CD14-positive monocyte (primary cell): Measurements from ENCODE around the gene UVRAG. TPM values are rescaled to one million over a fixed set of nuclear protein-coding genes. Genes with fewer than 3 reads are reported as not detected.

Experiments used
- DNase-seq, 3 donors: peaks; one replicate each; pipeline ENCODE4 v3.0.0-alpha.2; 2011 to 2022
- H2AFZ ChIP-seq: 2 replicates; pipeline ENCODE4 v1.6.0; 2012; ENCODE audit warnings: mild to moderate bottlenecking, low read depth, low read length, inconsistent platforms; ENCODE audit not compliant: insufficient read depth, poor library complexity, severe bottlenecking
- H3K27ac ChIP-seq, 2 donors: 1 replicate in 1 of 2; 2 replicates in 1 of 2; pipeline ENCODE4 v1.5.1; 2012 to 2013; ENCODE audit warnings: low read length in 2 of 2, control low read depth in 1 of 2, inconsistent platforms in 1 of 2, low read depth in 1 of 2, mild to moderate bottlenecking in 1 of 2
- H3K27me3 ChIP-seq, 2 donors: one replicate each; pipeline versions ENCODE4 v1.6.0 to v1.6.1; 2011 to 2013; ENCODE audit warnings: low read length in 2 of 2; ENCODE audit not compliant: control insufficient read depth in 2 of 2, insufficient read depth in 2 of 2
- H3K36me3 ChIP-seq, 2 donors: replicated peaks in 1 of 2; 1 replicate in 1 of 2; 2 replicates in 1 of 2; pipeline versions ENCODE4 v1.5.1 to v1.6.1; 2012 to 2013; ENCODE audit warnings: low read length in 2 of 2, control low read depth in 1 of 2, inconsistent platforms in 1 of 2, mild to moderate bottlenecking in 1 of 2; ENCODE audit not compliant: insufficient read depth in 2 of 2, control insufficient read depth in 1 of 2
- H3K4me1 ChIP-seq, 2 donors: 1 replicate in 1 of 2; 2 replicates in 1 of 2; pipeline versions ENCODE4 v1.5.1 to v1.6.1; 2012 to 2013; ENCODE audit warnings: low read length in 2 of 2, control low read depth in 1 of 2, inconsistent platforms in 1 of 2, mild to moderate bottlenecking in 1 of 2, moderate library complexity in 1 of 2; ENCODE audit not compliant: insufficient read depth in 2 of 2, control insufficient read depth in 1 of 2
- H3K4me2 ChIP-seq: replicated peaks from 2 replicates; pipeline ENCODE3; 2012; ENCODE audit warnings: low read length, moderate library complexity, mild to moderate bottlenecking; ENCODE audit not compliant: poor library complexity, severe bottlenecking; ENCODE audit errors: extremely low read depth
- H3K4me3 ChIP-seq, 3 experiments: fragments of 200-600 bp in 1 of 3; sonication (generic) in 1 of 3; replicated peaks in 1 of 3; 1 replicate in 2 of 3; 2 replicates in 1 of 3; pipeline ENCODE4 v1.5.1; 2011 to 2013; ENCODE audit warnings: low read length in 3 of 3, mild to moderate bottlenecking in 3 of 3, control low read depth in 2 of 3, low read depth in 2 of 3, inconsistent platforms in 1 of 3, moderate library complexity in 1 of 3
- H3K79me2 ChIP-seq: 2 replicates; pipeline ENCODE4 v1.6.0; 2012; ENCODE audit warnings: mild to moderate bottlenecking, control low read depth, inconsistent platforms, low read length, moderate library complexity; ENCODE audit not compliant: insufficient read depth
- H3K9ac ChIP-seq: 2 replicates; pipeline ENCODE4 v1.6.0; 2017; ENCODE audit warnings: low read length, mild to moderate bottlenecking; ENCODE audit not compliant: insufficient read depth, poor library complexity, severe bottlenecking
- H3K9me3 ChIP-seq, 2 donors: replicated peaks in 1 of 2; 1 replicate in 1 of 2; 2 replicates in 1 of 2; pipeline versions ENCODE4 v1.5.1 to v1.6.1; 2012 to 2013; ENCODE audit warnings: low read length in 2 of 2, control low read depth in 1 of 2; ENCODE audit not compliant: control insufficient read depth in 1 of 2, insufficient read depth in 1 of 2
- H4K20me1 ChIP-seq: 2 replicates; pipeline ENCODE4 v1.6.0; 2012; ENCODE audit warnings: mild to moderate bottlenecking, low read length, control low read depth, moderate library complexity; ENCODE audit not compliant: insufficient read depth
- H3K27ac Mint-ChIP-seq, 7 donors: one replicate each; pipeline ENCODE4 v1.8.0; 2020; ENCODE audit warnings: mild to moderate bottlenecking in 7 of 7, mixed read lengths in 7 of 7, moderate library complexity in 6 of 7, inconsistent platforms in 2 of 7
- H3K27me3 Mint-ChIP-seq, 3 donors: one replicate each; pipeline ENCODE4 v1.8.0; 2021 to 2022; ENCODE audit warnings: low read depth in 3 of 3, mild to moderate bottlenecking in 3 of 3, mixed read lengths in 3 of 3, moderate library complexity in 3 of 3, inconsistent platforms in 1 of 3
- H3K36me3 Mint-ChIP-seq, 2 donors: one replicate each; pipeline ENCODE4 v1.8.0; 2020; ENCODE audit warnings: mixed read lengths in 2 of 2, inconsistent platforms in 1 of 2, mild to moderate bottlenecking in 1 of 2
- H3K4me1 Mint-ChIP-seq: one replicate; pipeline ENCODE4 v1.8.0; 2020; ENCODE audit warnings: mild to moderate bottlenecking, mixed read lengths
- H3K4me3 Mint-ChIP-seq, 2 donors: one replicate each; pipeline ENCODE4 v1.8.0; 2020; ENCODE audit warnings: mild to moderate bottlenecking in 2 of 2, mixed read lengths in 2 of 2, moderate library complexity in 1 of 2
- H3K9me3 Mint-ChIP-seq, 7 donors: one replicate each; pipeline ENCODE4 v1.8.0; 2020 to 2022; ENCODE audit warnings: mixed read lengths in 7 of 7, mild to moderate bottlenecking in 6 of 7, moderate library complexity in 6 of 7, inconsistent platforms in 2 of 7
- WGBS: methylation state at CpG from one replicate; pipeline ENCODE4 v1.1.5; 2013; ENCODE audit warnings: missing lambda C conversion rate; ENCODE audit not compliant: insufficient coverage; 5-methylcytosine and 5-hydroxymethylcytosine counted together
- intact Hi-C, 2 donors: fragments of 100-400 bp; cut with micrococcal nuclease; formaldehyde crosslinking; loops; one replicate each; pipeline versions ENCODE4 v1.15.0 to v1.15.1; 2023
- polyA plus RNA-seq, 3 donors: library from polyadenylated mRNA; depleted of rRNA in 1 of 3; unstranded in 2 of 3; stranded (reverse) in 1 of 3; fragments of 300-500 nt in 2 of 3; fragments of >200 nt in 1 of 3; fragmentation: Illumina TruSeq in 2 of 3; gene quantifications; 1 replicate in 2 of 3; 2 replicates in 1 of 3; pipeline ENCODE4 v1.2.3, GENCODE V29; 2012 to 2021
- TF ChIP-seq, protein P1 (sequence below): fragments of 200-600 bp; IDR thresholded peaks from one replicate; pipeline ENCODE4 v1.8.0; 2022; ENCODE audit warnings: antibody characterized with exemption, mild to moderate bottlenecking

Gene UVRAG
- polyA plus RNA-seq, 3 donors: 13.7 to 20.5 (median 20.0) TPM

GRCh38 chr11:75784506-75784905 lies 30.5 kb upstream of the UVRAG start:
- peaks cover 51 to 66% of the 10 kb centered on the region in 2 donors for H3K36me3 Mint-ChIP-seq
- Histone ChIP-seq H3K4me3 (no peak overlapping the region), H3K9ac (no peak overlapping the region), H3K27ac (no peak overlapping the region), H2AFZ (no peak overlapping the region), H3K9me3 (no peaks in the 10 kb centered on the region), H3K27me3 (no peaks in the 10 kb centered on the region), H3K4me1 (peaks cover 17 to 22% of the 10 kb centered on the region in 2 donors), H3K79me2 (no peaks in the 10 kb centered on the region), H3K4me2 (no peak overlapping the region), H3K36me3 (peaks cover 42 to 57% of the 10 kb centered on the region in 2 donors), H4K20me1 (no peaks in the 10 kb centered on the region)
- no peaks in the 10 kb centered on the region for H3K9me3 Mint-ChIP-seq
- DNase-seq: no peak
- TF ChIP-seq, protein P1, sequence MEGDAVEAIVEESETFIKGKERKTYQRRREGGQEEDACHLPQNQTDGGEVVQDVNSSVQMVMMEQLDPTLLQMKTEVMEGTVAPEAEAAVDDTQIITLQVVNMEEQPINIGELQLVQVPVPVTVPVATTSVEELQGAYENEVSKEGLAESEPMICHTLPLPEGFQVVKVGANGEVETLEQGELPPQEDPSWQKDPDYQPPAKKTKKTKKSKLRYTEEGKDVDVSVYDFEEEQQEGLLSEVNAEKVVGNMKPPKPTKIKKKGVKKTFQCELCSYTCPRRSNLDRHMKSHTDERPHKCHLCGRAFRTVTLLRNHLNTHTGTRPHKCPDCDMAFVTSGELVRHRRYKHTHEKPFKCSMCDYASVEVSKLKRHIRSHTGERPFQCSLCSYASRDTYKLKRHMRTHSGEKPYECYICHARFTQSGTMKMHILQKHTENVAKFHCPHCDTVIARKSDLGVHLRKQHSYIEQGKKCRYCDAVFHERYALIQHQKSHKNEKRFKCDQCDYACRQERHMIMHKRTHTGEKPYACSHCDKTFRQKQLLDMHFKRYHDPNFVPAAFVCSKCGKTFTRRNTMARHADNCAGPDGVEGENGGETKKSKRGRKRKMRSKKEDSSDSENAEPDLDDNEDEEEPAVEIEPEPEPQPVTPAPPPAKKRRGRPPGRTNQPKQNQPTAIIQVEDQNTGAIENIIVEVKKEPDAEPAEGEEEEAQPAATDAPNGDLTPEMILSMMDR: no peak
- peaks cover 24% of the 10 kb centered on the region for H3K4me1 Mint-ChIP-seq
- no peaks in the 10 kb centered on the region for H3K27me3 Mint-ChIP-seq
- intact Hi-C loops: loop anchor here in 1 of 2 donors (10.0 kb wide), 1 partner anchor 50 kb away; no protein-coding TSS in a partner anchor
- no peak overlapping the region for H3K27ac Mint-ChIP-seq
- H3K4me3 Mint-ChIP-seq: no peak overlapping the region
- no CpG with 5 or more reads among the region's 1 CpG for WGBS

GRCh38 chr11:75785187-75785586 lies 29.8 kb upstream of the UVRAG start:
- H3K27me3 ChIP-seq: no peaks in the 10 kb centered on the region
- no peak overlapping the region for H3K4me3 ChIP-seq
- DNase-seq: no peak
- H3K9ac ChIP-seq: no peak overlapping the region
- Mint-ChIP-seq H3K9me3 (no peaks in the 10 kb centered on the region), H3K4me3 (no peak overlapping the region), H3K4me1 (peaks cover 17% of the 10 kb centered on the region), H3K27me3 (no peaks in the 10 kb centered on the region), H3K27ac (no peak overlapping the region), H3K36me3 (peaks cover 53 to 70% of the 10 kb centered on the region in 2 donors)
- no peak overlapping the region for H2AFZ ChIP-seq
- H3K9me3 ChIP-seq: no peaks in the 10 kb centered on the region
- no peak overlapping the region for H3K27ac ChIP-seq
- WGBS: 100% methylated on average over 3 of the region's 4 CpGs
- no peaks in the 10 kb centered on the region for H4K20me1 ChIP-seq
- peaks cover 10 to 15% of the 10 kb centered on the region in 2 donors for H3K4me1 ChIP-seq
- H3K79me2 ChIP-seq: no peaks in the 10 kb centered on the region
- TF ChIP-seq, protein P1: no peak
- H3K4me2 ChIP-seq: no peak overlapping the region
- intact Hi-C loops: loop anchor here in 1 of 2 donors (10.0 kb wide), 1 partner anchor 50 kb away; no protein-coding TSS in a partner anchor
- peaks cover 45 to 64% of the 10 kb centered on the region in 2 donors for H3K36me3 ChIP-seq
